Measurements from ENCODE around the gene RPL3. TPM values are rescaled to one million over a fixed set of nuclear protein-coding genes. Genes with fewer than 3 reads are reported as not detected.

The RPL3 gene
- total and polyA plus RNA-seq, 4 donors: 1,197 to 1,853 (median 1,626) TPM

DNA sequence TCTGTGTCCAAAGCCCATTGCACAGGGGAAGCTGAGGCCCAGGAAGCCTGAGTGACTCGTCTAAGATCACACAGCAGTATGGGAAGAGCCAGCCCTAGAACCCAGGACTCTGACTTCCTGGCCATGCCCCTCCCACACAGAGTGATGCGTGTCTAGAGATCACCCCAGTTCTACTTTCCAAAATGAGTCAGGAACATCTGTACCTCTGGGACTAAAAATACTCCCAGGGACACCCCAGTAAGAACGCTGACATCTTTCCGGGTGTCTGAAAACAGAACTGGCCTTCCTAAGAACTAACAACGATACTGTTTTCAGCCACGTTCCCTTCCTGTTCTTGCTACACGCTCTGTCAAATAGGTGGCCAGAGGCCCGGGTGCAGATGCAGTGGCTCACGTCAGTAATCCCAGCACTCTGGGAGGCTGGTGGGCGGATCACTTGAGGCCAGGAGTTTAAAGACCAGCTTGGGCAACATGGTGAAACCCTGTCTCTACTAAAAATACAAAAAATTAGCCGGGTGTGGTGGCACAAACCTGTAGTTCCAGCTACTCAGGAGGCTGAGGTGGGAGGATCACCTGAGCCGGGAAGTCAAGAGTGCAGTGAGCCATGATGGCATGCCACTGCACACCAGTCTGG is 52.9 kb downstream of the RPL3 start:
- H3K27me3 ChIP-seq (ENCODE audit: control insufficient read depth, insufficient read depth, low read length): no peaks in the 10 kb centered on the region
- WGBS (ENCODE audit: insufficient coverage): 81% methylated on average over 12 of the region's 12 CpGs
- no peaks in the 10 kb centered on the region for H3K4me1 ChIP-seq (ENCODE audit: control insufficient read depth, insufficient read depth, low read length)
- no peak overlapping the region for H3K27ac ChIP-seq (ENCODE audit: low read depth, low read length)
- H3K9me3 ChIP-seq (ENCODE audit: control insufficient read depth, insufficient read depth, low read length): no peaks in the 10 kb centered on the region
- DNase-seq (ENCODE audit: low read depth in 4 of 6, low spot score in 6 of 6): no peak
- H3K36me3 ChIP-seq (ENCODE audit: control insufficient read depth, insufficient read depth, low read length): no peaks in the 10 kb centered on the region
- H3K4me3 ChIP-seq (ENCODE audit: low read depth, low read length): no peak overlapping the region

DNA sequence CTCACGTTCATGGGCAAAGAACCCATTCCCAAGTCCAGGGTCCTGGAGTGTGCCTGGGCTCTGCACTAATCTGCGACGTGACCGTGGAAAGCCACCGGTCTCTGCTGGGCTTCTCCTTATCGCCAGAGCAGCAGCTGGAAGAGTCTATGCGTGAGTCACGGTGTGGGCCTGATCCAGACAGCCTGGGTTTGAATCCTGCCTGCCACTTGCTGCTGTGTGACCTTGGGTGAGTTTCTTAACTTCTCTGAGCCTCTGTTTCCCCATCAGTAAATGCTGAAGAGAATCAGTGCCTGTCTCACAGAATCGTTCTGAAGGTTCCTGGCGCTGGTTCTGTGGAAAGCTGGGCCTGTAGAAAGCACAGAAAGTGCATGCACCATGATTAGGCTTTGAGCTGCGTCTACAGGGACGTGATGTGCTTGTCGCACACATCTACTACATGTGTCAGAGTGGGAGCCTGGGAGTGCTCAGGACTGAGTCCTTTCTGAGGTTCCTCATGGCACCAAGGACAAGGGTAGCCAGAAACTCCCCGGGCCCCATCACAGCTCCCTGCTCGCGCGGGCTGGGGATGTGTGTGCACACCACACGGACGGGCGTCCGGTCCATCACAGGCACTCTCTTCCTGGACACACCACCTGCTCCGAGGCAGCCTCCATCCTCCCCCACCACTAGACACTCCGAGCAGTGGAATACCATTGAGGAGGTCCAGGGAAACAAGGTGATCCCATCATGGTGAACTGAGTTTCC is 54.1 kb downstream of the RPL3 start:
- H3K27me3 ChIP-seq (ENCODE audit: control insufficient read depth, insufficient read depth, low read length): no peaks in the 10 kb centered on the region
- H3K9me3 ChIP-seq (ENCODE audit: control insufficient read depth, insufficient read depth, low read length): no peaks in the 10 kb centered on the region
- DNase-seq (ENCODE audit: low read depth in 4 of 6, low spot score in 6 of 6): no peak
- no peaks in the 10 kb centered on the region for H3K4me1 ChIP-seq (ENCODE audit: control insufficient read depth, insufficient read depth, low read length)
- no peak overlapping the region for H3K4me3 ChIP-seq (ENCODE audit: low read depth, low read length)
- H3K36me3 ChIP-seq (ENCODE audit: control insufficient read depth, insufficient read depth, low read length): no peaks in the 10 kb centered on the region
- WGBS (ENCODE audit: insufficient coverage): 78% methylated on average over 23 of the region's 23 CpGs
- no peak overlapping the region for H3K27ac ChIP-seq (ENCODE audit: low read depth, low read length)

DNA sequence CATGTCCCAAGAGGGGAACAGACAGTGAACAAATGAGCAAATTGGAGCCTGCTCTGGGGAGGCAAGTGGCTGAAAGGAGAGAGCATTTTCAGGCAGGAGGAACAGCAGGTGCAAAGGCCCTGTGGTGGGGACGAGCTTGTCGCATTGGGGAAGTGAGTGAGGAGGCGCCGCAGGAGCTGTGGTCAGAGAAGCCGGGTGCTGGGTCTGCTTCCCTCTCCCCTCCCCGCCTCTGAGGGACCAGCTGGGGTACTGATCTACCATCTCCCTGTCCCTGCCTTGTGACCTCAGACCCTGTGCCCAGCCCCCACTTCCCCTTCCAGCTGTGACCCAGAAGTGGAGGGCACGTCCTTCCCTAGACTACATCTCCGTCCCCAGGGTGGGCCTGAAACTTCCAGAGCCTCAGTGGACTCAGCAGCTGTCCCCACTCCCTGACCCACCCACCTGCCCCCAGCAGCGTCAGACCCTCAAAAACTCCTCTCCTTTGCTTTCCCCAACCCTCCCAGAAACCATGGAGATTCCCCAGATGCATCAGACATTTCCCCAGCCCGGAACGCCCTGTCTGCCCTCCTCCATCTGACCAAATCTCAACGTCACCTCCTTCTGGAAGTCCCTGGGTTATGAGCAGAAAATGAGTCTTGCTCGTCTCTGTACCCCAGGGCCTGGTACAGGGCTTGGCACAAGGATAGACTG is 54.9 kb downstream of the RPL3 start:
- Histone ChIP-seq H3K9me3 (ENCODE audit: control insufficient read depth, insufficient read depth, low read length) (no peaks in the 10 kb centered on the region), H3K4me1 (ENCODE audit: control insufficient read depth, insufficient read depth, low read length) (no peaks in the 10 kb centered on the region), H3K4me3 (ENCODE audit: low read depth, low read length) (no peak overlapping the region), H3K27me3 (ENCODE audit: control insufficient read depth, insufficient read depth, low read length) (no peaks in the 10 kb centered on the region), H3K36me3 (ENCODE audit: control insufficient read depth, insufficient read depth, low read length) (no peaks in the 10 kb centered on the region), H3K27ac (ENCODE audit: low read depth, low read length) (no peak overlapping the region)
- DNase-seq (ENCODE audit: low read depth in 4 of 6, low spot score in 6 of 6): no peak
- 47% methylated on average over 8 of the region's 13 CpGs for WGBS (ENCODE audit: insufficient coverage)

DNA sequence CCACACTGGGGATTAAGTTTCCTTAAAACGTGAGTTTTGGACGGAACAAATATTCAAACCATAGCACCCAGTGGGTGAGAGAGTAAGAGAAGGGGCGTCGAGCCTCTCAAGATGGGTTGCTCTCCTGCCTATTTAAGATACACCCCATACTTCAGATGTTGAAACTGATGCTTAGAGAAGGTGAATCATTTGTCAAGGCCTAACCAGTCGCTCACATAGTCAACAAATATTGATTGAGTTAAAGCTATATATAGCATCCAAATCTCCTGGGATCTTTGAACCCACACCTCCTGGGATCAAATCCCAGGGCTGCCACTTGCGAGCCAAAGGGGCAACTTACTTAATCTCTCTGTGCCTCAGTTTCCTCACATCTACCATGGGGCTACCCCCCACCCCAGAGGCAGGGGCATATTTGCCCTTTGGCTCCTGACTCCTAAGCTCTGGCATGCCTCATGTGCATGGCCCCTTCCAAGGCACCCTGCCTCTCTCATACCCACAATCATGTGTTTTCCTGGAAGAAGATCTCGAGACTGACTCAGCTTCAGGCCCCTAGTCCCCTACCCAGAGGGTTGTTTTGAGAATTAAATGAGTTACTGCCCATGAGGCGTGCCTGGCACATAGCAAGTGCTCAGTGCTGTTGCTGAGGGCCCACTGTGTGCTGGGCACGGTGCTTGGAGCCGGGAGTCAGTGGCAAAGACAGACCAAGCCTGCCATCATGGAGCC is 55.6 kb downstream of the RPL3 start:
- no peak for DNase-seq (ENCODE audit: low read depth in 4 of 6, low spot score in 6 of 6)
- H3K4me1 ChIP-seq (ENCODE audit: control insufficient read depth, insufficient read depth, low read length): no peaks in the 10 kb centered on the region
- 88% methylated on average over 5 of the region's 10 CpGs for WGBS (ENCODE audit: insufficient coverage)
- H3K27ac ChIP-seq (ENCODE audit: low read depth, low read length): no peak overlapping the region
- H3K9me3 ChIP-seq (ENCODE audit: control insufficient read depth, insufficient read depth, low read length): no peaks in the 10 kb centered on the region
- no peak overlapping the region for H3K4me3 ChIP-seq (ENCODE audit: low read depth, low read length)
- H3K27me3 ChIP-seq (ENCODE audit: control insufficient read depth, insufficient read depth, low read length): no peaks in the 10 kb centered on the region
- H3K36me3 ChIP-seq (ENCODE audit: control insufficient read depth, insufficient read depth, low read length): no peaks in the 10 kb centered on the region

Small RNA genes within 50 kb of the gene (small RNA-seq; reads per million reads assigned to genes)
- gene SNORD43 (ENCODE audit: low replicate concordance) (not detected), gene SNORD83A (ENCODE audit: low replicate concordance) (2,106 reads per million, percentile 100 among the genes with 10 or more reads in this experiment), gene SNORD83B (ENCODE audit: low replicate concordance) (not detected)

Other genes starting within 250 kb of the RPL3 start
- gene APOBEC3G, start 242.3 kb downstream of the RPL3 start, total RNA-seq: 1 to 10 TPM; 6.0 to 9.5 TPM
- gene APOBEC3G, start 242.3 kb downstream of the RPL3 start, polyA plus RNA-seq (ENCODE audit: insufficient read length in 2 of 2): 1 to 10 TPM; 3.2 to 4.4 TPM
- not detected for gene APOBEC3H, start 222.4 kb downstream of the RPL3 start, total RNA-seq
- gene APOBEC3H, start 222.4 kb downstream of the RPL3 start, polyA plus RNA-seq (ENCODE audit: insufficient read length in 2 of 2): under 1 TPM in 1 of 2 donors, not detected in 1; 0.41 TPM
- gene CBX7, start 166.9 kb downstream of the RPL3 start, total RNA-seq: 1 to 10 TPM; 8.5 to 9.0 TPM
- gene CBX7, start 166.9 kb downstream of the RPL3 start, polyA plus RNA-seq (ENCODE audit: insufficient read length in 2 of 2): 10 to 100 TPM in 1 of 2 donors, 1 to 10 TPM in 1; 10.0 to 12.7 TPM
- gene PDGFB, start 74.6 kb downstream of the RPL3 start, total RNA-seq: 1 to 10 TPM; 5.9 to 9.8 TPM
- 10 to 100 TPM; 18.1 to 18.3 TPM for gene PDGFB, start 74.6 kb downstream of the RPL3 start, polyA plus RNA-seq (ENCODE audit: insufficient read length in 2 of 2)
- gene SYNGR1, start 30.4 kb upstream of the RPL3 start, total RNA-seq: 10 to 100 TPM; 43.8 to 63.8 TPM
- 10 to 100 TPM; 78.1 to 99.1 TPM for gene SYNGR1, start 30.4 kb upstream of the RPL3 start, polyA plus RNA-seq (ENCODE audit: insufficient read length in 2 of 2)
- 10 to 100 TPM; 14.6 to 21.4 TPM for gene TAB1, start 80.2 kb upstream of the RPL3 start, total RNA-seq
- 10 to 100 TPM; 35.7 to 44.1 TPM for gene TAB1, start 80.2 kb upstream of the RPL3 start, polyA plus RNA-seq (ENCODE audit: insufficient read length in 2 of 2)
- 10 to 100 TPM; 19.9 to 30.0 TPM for gene MGAT3, start 137.4 kb upstream of the RPL3 start, total RNA-seq
- gene MGAT3, start 137.4 kb upstream of the RPL3 start, polyA plus RNA-seq (ENCODE audit: insufficient read length in 2 of 2): 10 to 100 TPM; 71.7 to 79.7 TPM
- 10 to 100 TPM; 18.1 to 21.4 TPM for gene MIEF1, start 182.7 kb upstream of the RPL3 start, total RNA-seq
- gene MIEF1, start 182.7 kb upstream of the RPL3 start, polyA plus RNA-seq (ENCODE audit: insufficient read length in 2 of 2): 10 to 100 TPM; 34.7 to 35.3 TPM
- gene ATF4, start 200.9 kb upstream of the RPL3 start, total RNA-seq: 100 to 1,000 TPM in 1 of 2 donors, 10 to 100 TPM in 1; 72.8 to 250 TPM
- gene ATF4, start 200.9 kb upstream of the RPL3 start, polyA plus RNA-seq (ENCODE audit: insufficient read length in 2 of 2): 100 to 1,000 TPM; 256 to 268 TPM
- 10 to 100 TPM; 30.5 to 96.6 TPM for gene RPS19BP1, start 213.1 kb upstream of the RPL3 start, total RNA-seq
- gene RPS19BP1, start 213.1 kb upstream of the RPL3 start, polyA plus RNA-seq (ENCODE audit: insufficient read length in 2 of 2): 10 to 100 TPM; 87.8 to 88.9 TPM

Measured in spinal cord (tissue), 10 donors.